Measurements from ENCODE around the gene RNLS.

GRCh38 chr10:88372881-88373592, 210.1 kb downstream of the RNLS start:
- TF ChIP-seq CREB1 (CRISPR knock-in tag; IDR thresholded peaks at IDR 0.05) (no peak), GABPB1 (CRISPR knock-in tag; IDR thresholded peaks at IDR 0.05) (no peak)
- TF ChIP-seq, protein P1, sequence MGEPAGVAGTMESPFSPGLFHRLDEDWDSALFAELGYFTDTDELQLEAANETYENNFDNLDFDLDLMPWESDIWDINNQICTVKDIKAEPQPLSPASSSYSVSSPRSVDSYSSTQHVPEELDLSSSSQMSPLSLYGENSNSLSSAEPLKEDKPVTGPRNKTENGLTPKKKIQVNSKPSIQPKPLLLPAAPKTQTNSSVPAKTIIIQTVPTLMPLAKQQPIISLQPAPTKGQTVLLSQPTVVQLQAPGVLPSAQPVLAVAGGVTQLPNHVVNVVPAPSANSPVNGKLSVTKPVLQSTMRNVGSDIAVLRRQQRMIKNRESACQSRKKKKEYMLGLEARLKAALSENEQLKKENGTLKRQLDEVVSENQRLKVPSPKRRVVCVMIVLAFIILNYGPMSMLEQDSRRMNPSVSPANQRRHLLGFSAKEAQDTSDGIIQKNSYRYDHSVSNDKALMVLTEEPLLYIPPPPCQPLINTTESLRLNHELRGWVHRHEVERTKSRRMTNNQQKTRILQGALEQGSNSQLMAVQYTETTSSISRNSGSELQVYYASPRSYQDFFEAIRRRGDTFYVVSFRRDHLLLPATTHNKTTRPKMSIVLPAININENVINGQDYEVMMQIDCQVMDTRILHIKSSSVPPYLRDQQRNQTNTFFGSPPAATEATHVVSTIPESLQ (CRISPR knock-in tag; IDR thresholded peaks at IDR 0.05): no peak

Data from WTC11 (cell line).